ENCODE data around the gene TULP4. TPM values are rescaled to one million over a fixed set of nuclear protein-coding genes. Genes with fewer than 3 reads are reported as not detected.

The TULP4 gene
- total RNA-seq, 2 donors from 2014 or later = 16.5 to 30.4 TPM

DNA sequence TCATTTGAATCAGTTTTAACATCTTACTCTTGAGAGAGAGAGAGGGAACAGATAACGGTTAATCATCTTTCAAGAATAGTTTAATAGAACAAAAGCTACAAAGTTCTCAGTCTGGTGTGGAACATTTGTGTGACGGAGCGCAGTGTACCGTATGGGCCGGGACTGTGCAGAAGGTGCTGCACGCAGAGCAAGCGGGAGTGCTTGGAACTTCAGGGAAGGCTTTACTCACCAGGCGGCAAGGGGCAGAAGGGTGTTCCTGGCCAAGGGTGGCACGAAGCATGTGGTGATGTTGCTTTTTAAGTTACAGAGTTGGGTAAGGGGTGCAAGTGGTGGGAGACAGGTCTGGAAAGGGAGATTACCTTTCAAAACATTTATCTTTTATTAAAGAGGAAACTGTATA lies 95.7 kb downstream of the TULP4 start:
- no peak for ATAC-seq
- no peak for DNase-seq (ENCODE audit: low spot score)
- Mint-ChIP-seq H3K9me3 (no peaks in the 10 kb centered on the region), H3K27me3 (no peaks in the 10 kb centered on the region), H3K27ac (no peak overlapping the region), H3K36me3 (no peaks in the 10 kb centered on the region), H3K4me3 (no peak overlapping the region), H3K4me1 (ENCODE audit: low read depth in 2 of 2) (peaks cover 0 to 5% of the 10 kb centered on the region in 2 donors)

DNA sequence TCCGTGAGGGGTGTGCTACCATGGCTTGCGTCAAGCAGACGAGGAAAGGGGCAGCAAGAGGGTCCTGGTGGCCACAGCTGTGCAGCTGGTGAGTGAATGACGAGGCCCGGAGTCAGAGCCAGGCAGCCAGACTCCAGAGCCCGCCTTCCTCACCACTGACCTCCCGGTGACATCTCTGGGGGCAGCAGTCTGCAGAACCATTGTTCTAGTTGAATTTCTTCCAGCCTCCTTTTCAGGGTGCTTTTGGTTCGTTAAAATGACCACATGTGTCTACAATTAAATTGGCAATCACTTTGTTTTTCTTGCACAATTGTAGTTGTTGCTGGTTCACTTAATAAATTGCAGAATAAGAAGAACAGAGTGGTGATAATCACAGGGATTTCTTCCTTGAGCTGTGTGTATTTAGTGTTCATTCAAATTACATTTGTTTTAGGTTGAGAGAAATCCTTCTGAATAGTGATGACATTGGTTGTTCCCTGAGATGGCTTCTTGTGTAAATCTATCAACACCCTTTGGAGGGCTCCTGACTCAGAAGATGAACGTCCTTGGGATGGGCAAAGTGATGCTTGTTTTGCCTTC lies 96.4 kb downstream of the TULP4 start:
- no peak overlapping the region for H3K27ac Mint-ChIP-seq
- H3K27me3 Mint-ChIP-seq = no peaks in the 10 kb centered on the region
- H3K36me3 Mint-ChIP-seq = no peaks in the 10 kb centered on the region
- ATAC-seq (no peak), DNase-seq (ENCODE audit: low spot score) (no peak)
- H3K4me3 Mint-ChIP-seq = no peak overlapping the region
- peaks cover 0 to 5% of the 10 kb centered on the region in 2 donors for H3K4me1 Mint-ChIP-seq (ENCODE audit: low read depth in 2 of 2)
- no peaks in the 10 kb centered on the region for H3K9me3 Mint-ChIP-seq

DNA sequence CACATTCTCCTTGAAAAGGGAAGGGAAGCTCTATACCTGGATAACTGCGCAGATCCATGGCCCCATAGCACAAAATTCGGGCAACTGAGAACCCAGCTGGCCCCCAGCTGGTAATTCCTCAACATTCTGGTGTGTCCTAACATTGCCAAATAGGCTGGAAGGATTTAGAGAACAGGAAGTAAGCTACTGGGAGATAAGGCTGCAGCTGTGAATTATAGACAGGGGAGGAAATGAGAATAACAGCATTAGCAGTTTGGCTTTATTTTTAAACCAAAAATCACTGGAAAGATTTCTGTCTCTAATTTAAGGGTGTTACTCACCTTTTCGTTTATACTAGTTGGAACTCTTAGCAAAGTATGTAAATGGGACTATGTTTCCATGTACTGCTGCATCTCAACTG lies 97.2 kb downstream of the TULP4 start:
- Mint-ChIP-seq H3K4me1 (ENCODE audit: low read depth in 2 of 2) (peaks cover 0 to 5% of the 10 kb centered on the region in 2 donors), H3K27ac (no peak overlapping the region), H3K36me3 (no peaks in the 10 kb centered on the region), H3K27me3 (no peaks in the 10 kb centered on the region), H3K9me3 (no peaks in the 10 kb centered on the region), H3K4me3 (no peak overlapping the region)
- no peak for DNase-seq (ENCODE audit: low spot score)
- no peak for ATAC-seq

DNA sequence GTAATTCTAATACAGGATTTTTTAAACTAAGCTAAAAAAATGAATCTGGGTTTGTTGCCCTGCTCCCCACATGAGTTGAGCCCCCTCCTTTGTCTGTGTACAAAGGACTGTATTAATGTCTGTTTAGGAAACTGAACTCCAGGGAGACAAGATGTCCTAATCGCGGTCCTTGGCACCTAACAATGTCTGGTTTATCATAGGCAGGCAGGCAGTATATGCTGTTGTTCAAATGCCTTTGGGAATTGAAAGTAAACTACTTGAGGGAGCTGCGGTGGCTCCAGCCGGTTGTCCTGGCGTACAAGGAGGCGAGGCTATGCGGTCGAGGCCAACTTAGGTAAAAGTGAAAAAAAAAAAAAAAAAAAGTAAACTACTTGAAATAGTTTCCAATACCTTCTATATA lies 98.5 kb downstream of the TULP4 start:
- no peak for ATAC-seq
- H3K27ac Mint-ChIP-seq = no peak overlapping the region

DNA sequence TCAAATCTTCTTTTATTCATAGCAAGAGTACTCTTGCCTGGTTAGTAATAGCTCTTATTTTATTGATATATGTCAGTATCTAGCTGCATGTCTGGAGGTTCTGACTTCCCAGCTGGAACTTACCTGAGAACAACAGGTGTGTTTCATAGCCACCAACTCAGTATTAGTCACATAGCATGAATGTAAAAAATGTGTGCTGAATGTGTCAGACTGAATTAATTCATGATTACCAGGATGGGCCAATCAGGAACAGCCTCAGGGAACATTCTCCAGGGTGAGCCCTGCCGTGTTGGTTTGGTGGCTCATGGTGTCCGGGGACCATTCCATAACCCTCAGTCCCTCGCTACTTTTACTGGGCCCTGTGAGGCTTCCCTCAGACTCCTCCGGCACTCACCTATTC lies 99.7 kb downstream of the TULP4 start:
- ATAC-seq (no peak), DNase-seq (ENCODE audit: low spot score) (no peak)
- no peak overlapping the region for H3K27ac Mint-ChIP-seq
- H3K36me3 Mint-ChIP-seq = no peaks in the 10 kb centered on the region
- H3K9me3 Mint-ChIP-seq = no peaks in the 10 kb centered on the region
- H3K27me3 Mint-ChIP-seq = no peaks in the 10 kb centered on the region
- H3K4me3 Mint-ChIP-seq = no peak overlapping the region
- peaks cover 0 to 5% of the 10 kb centered on the region in 2 donors for H3K4me1 Mint-ChIP-seq (ENCODE audit: low read depth in 2 of 2)

More for the DNA sequence above, 98.5 kb downstream of the TULP4 start:
- Mint-ChIP-seq H3K9me3 (no peaks in the 10 kb centered on the region), H3K36me3 (no peaks in the 10 kb centered on the region), H3K4me3 (no peak overlapping the region), H3K27me3 (no peaks in the 10 kb centered on the region), H3K4me1 (ENCODE audit: low read depth in 2 of 2) (peaks cover 0 to 5% of the 10 kb centered on the region in 2 donors)
- no peak for DNase-seq (ENCODE audit: low spot score)

DNA sequence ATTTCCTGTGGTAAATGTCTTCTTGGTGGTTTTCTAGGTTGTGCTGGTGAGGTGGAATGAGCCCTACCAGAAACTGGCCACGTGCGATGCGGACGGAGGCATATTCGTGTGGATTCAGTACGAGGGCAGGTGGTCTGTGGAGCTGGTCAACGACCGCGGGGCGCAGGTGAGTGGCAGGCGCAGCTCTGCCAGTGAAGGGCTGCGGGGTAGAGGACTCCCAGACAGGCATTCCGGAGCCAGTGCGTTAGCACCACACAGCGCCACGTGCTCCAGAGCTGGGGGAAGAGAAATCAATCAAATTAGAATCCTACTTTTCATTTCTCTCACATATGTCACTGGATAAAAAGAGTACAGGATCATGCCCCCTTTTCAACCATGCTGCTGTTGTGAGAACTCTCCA lies 100.8 kb downstream of the TULP4 start:
- no peak for ATAC-seq
- Mint-ChIP-seq H3K36me3 (no peaks in the 10 kb centered on the region), H3K9me3 (no peaks in the 10 kb centered on the region), H3K4me1 (ENCODE audit: low read depth in 2 of 2) (peaks cover 0 to 5% of the 10 kb centered on the region in 2 donors), H3K27me3 (no peaks in the 10 kb centered on the region), H3K4me3 (no peak overlapping the region), H3K27ac (no peak overlapping the region)
- DNase-seq (ENCODE audit: low spot score) = no peak

DNA sequence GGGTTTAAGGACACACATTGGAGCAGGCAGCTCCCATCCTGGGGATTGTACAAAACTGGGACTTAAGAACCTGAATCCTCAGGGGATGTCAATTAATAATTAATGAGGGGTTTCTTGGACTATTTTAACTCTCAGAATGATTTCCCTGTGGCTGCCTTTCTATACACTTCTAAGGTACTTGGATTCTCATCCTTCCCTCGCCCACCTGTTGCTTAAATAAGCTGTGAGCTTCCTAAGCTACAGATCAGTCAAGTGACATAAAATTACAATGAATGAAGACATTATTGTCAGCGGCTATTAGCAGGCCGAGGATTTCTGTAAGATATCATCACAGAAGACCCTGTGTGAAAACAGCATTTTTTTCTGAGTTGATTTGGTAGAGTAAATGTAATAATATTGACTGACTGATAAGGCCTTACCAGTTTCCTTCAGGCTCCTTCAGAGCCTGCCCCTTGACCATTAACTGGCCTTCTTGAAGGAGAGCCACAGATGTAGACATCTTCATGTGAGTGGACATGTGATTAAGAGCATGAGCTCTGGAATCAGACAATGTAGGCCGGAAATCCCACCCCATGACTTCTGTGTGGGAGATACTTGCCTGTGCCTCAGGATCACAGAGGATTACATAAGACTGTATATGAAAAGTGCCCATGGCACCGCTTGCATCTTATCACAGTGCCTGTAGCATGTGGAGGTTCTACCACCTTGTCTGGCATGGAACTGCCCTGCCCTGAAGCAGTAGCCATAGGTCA lies 101.7 kb downstream of the TULP4 start:
- no peaks in the 10 kb centered on the region for H3K27me3 Mint-ChIP-seq
- ATAC-seq (no peak), DNase-seq (ENCODE audit: low spot score) (no peak)
- no peak overlapping the region for H3K27ac Mint-ChIP-seq
- H3K9me3 Mint-ChIP-seq = no peaks in the 10 kb centered on the region
- no peaks in the 10 kb centered on the region for H3K36me3 Mint-ChIP-seq
- peaks cover 0 to 5% of the 10 kb centered on the region in 2 donors for H3K4me1 Mint-ChIP-seq (ENCODE audit: low read depth in 2 of 2)
- no peak overlapping the region for H3K4me3 Mint-ChIP-seq

DNA sequence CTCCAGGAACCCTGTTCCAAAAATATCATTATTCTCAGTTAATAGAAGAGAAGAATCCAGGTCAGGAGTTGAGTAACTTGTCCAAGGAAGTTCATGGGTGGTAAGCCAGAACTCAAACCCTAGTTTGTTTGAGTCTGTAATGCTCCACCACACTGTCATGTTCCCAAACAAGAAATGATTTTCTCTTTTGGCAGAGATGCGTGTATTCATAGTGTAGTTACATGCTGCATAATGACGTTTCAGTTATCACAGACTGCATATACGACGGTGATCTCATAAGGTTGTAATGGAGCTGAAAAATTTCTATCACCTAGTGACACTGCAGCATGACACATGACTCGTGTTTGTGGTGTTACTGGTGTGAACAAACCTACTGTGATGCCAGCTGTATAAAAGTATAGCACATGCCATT lies 102.6 kb downstream of the TULP4 start:
- DNase-seq (ENCODE audit: low spot score) (no peak), ATAC-seq (no peak)
- H3K27ac Mint-ChIP-seq = no peak overlapping the region
- H3K4me1 Mint-ChIP-seq (ENCODE audit: low read depth in 2 of 2) = no peaks in the 10 kb centered on the region
- no peaks in the 10 kb centered on the region for H3K9me3 Mint-ChIP-seq
- no peaks in the 10 kb centered on the region for H3K27me3 Mint-ChIP-seq
- H3K36me3 Mint-ChIP-seq = peaks cover 7% of the 10 kb centered on the region
- no peak overlapping the region for H3K4me3 Mint-ChIP-seq

DNA sequence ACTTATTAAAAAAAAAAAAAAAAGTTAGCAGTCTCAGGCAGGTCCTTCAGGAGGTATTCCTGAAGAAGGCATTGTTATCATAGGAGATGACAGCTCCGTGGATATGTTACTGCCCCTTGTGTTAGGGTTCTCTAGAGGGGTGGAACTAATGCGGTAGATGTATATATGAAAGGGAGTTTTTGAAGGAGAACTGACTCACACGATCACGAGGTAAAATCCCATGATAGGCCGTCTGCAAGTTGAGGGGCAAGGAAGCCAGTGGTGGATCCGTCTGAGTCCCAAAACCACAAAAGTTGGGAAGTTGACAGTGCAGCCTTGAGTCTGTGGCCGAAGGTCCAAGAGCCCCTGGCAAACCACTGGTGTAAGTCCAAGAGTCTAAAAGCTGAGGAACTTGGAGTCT lies 103.4 kb downstream of the TULP4 start:
- ATAC-seq (no peak), DNase-seq (ENCODE audit: low spot score) (no peak)
- H3K9me3 Mint-ChIP-seq = no peaks in the 10 kb centered on the region
- peaks cover 7% of the 10 kb centered on the region for H3K36me3 Mint-ChIP-seq
- H3K4me3 Mint-ChIP-seq = no peak overlapping the region
- H3K27me3 Mint-ChIP-seq = no peaks in the 10 kb centered on the region
- no peaks in the 10 kb centered on the region for H3K4me1 Mint-ChIP-seq (ENCODE audit: low read depth in 2 of 2)
- H3K27ac Mint-ChIP-seq = no peak overlapping the region

DNA sequence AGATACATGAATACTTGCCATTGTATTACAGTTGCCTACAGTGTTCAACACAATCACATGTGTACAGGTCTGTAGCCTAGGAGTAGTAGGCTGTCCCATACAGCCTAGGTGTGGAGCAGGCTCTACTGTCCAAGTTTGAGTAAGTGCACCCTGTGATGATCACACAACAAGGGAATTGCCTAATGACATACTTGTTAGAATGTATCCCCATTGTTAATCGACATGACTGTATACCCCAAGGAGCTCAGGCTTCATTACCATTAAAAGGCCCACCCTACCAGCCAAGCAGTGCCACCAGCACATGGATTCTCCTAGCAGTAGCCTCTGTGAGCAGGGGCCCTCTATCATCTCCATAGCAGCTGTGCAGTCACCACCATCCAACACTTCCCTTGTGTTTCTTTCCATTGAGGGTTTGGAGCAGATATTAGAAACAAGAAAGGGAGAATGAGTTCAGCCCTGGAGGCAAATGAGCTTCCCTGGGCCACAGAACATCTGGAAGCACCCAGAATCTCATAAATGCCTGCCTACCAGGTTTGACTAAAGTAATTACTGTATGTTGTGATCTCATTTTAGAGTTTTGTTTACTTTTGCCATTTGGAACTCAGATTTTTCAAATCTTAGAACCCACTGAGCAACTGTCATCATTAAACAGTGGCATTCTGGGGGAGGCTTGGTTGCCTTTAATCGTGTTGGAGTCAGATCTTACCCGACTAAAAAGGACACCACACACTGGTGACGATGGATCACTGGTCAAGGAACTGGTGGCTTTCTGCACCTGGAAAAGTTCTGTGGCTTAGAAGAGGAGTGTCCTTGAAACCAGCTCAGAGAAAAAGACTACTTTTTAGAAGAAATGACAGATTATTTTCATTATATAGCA lies 104.9 kb downstream of the TULP4 start:
- Mint-ChIP-seq H3K36me3 (peaks cover 7% of the 10 kb centered on the region), H3K4me1 (ENCODE audit: low read depth in 2 of 2) (no peaks in the 10 kb centered on the region), H3K4me3 (no peak overlapping the region), H3K27ac (no peak overlapping the region), H3K9me3 (no peaks in the 10 kb centered on the region), H3K27me3 (no peaks in the 10 kb centered on the region)
- DNase-seq (ENCODE audit: low spot score) = no peak
- ATAC-seq = no peak

DNA sequence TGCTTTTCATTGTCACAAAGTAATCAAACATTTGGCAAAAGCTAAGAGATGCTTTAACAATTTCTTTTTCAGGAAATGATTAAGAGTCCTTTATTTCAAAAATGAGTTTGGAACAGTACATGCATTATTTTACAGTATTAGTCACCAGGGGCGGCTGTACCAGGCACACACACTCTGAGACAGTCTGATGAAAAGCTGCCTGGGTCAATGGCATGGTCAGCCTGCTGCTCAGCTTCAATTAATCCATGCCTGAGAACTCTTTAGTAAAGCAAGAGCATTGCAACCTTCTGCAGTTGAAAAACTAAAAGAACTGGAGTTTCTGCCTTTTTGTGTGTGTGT lies 105.5 kb downstream of the TULP4 start:
- Mint-ChIP-seq H3K9me3 (no peaks in the 10 kb centered on the region), H3K4me1 (ENCODE audit: low read depth in 2 of 2) (no peaks in the 10 kb centered on the region), H3K4me3 (no peak overlapping the region), H3K27ac (no peak overlapping the region), H3K36me3 (peaks cover 7% of the 10 kb centered on the region), H3K27me3 (no peaks in the 10 kb centered on the region)
- ATAC-seq = no peak
- DNase-seq (ENCODE audit: low spot score) = no peak

DNA sequence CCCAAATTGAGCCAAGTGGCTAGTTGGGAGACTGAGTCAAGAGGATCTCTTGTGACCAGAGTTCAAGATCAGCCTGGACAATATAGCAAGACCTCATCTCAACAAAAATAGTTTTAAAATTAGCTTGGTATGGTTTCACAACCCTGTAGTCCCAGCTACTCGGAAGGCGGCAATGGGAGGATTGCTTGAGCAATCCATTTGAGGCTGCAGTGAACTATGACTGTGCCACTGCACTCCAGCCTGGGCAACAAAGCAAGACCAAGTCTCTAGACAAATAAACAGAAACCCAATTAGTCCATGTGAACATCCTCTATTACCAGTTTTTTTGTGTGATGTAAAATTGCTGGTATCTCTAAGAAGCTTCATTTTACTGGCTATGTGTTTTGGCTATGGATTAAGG lies 106.2 kb downstream of the TULP4 start:
- H3K27ac Mint-ChIP-seq = no peak overlapping the region
- no peak overlapping the region for H3K4me3 Mint-ChIP-seq
- no peaks in the 10 kb centered on the region for H3K4me1 Mint-ChIP-seq (ENCODE audit: low read depth in 2 of 2)
- no peak for DNase-seq (ENCODE audit: low spot score)
- no peaks in the 10 kb centered on the region for H3K27me3 Mint-ChIP-seq
- ATAC-seq = no peak
- no peaks in the 10 kb centered on the region for H3K9me3 Mint-ChIP-seq
- H3K36me3 Mint-ChIP-seq = peaks cover 7% of the 10 kb centered on the region

DNA sequence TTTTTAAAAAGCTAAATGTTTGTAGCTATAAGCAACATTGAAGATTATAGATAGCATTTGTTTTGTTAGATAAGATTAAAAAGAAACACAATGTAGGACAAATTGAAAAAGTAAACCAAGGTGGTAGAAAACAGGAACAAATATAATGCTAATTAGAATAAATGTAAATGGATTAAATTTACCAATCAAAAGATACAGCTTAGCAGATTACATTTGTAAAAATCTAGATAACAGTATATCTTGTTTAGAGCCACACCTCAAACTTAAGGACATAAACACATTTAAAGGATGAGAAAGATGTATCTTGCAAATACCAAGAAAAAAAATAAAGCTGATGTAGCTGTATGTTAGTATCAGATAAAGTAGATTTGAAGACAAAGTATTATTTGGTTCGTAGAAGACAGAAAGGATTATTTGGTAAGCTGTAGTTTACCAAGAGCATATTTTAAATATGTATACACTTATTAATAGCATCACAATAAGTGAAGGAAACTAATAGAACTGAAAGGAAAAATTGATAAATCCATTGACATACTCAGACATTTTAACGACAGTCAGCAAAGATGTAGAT lies 107.2 kb downstream of the TULP4 start:
- Mint-ChIP-seq H3K27me3 (no peaks in the 10 kb centered on the region), H3K4me1 (ENCODE audit: low read depth in 2 of 2) (no peaks in the 10 kb centered on the region), H3K4me3 (no peak overlapping the region), H3K36me3 (peaks cover 7% of the 10 kb centered on the region), H3K9me3 (no peaks in the 10 kb centered on the region), H3K27ac (no peak overlapping the region)
- ATAC-seq (no peak), DNase-seq (ENCODE audit: low spot score) (no peak)

DNA sequence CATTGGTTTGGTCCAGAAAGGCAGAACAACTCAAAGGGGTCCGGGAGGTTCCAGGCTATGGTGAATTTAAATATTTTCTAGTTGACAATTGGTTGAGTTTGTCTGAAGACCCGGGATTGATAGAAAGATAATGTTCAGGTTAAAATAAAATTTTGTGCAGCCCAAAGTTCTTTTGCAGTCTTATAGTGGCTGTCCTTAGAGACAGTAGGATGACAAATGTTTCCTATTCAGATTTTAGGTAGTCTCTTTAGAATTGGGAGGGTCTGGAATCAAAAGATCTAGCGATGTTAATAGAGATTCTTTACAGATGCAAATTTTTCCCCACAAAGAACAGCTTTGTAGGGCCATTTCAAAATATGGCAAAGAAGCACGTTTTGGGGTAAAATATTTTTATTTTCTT lies 109.1 kb downstream of the TULP4 start:
- Mint-ChIP-seq H3K36me3 (peaks cover 13% of the 10 kb centered on the region), H3K4me1 (ENCODE audit: low read depth in 2 of 2) (no peaks in the 10 kb centered on the region), H3K27me3 (no peaks in the 10 kb centered on the region), H3K27ac (no peak overlapping the region), H3K9me3 (no peaks in the 10 kb centered on the region), H3K4me3 (no peak overlapping the region)
- ATAC-seq (no peak), DNase-seq (ENCODE audit: low spot score) (no peak)
